Measurements from ENCODE around the gene TTC39A. TPM values are rescaled to one million over a fixed set of nuclear protein-coding genes. Genes with fewer than 3 reads are reported as not detected.

TTC39A gene
- total RNA-seq, 4 donors from 2014 or later = 0.26 to 2.5 (median 1.3) TPM

DNA sequence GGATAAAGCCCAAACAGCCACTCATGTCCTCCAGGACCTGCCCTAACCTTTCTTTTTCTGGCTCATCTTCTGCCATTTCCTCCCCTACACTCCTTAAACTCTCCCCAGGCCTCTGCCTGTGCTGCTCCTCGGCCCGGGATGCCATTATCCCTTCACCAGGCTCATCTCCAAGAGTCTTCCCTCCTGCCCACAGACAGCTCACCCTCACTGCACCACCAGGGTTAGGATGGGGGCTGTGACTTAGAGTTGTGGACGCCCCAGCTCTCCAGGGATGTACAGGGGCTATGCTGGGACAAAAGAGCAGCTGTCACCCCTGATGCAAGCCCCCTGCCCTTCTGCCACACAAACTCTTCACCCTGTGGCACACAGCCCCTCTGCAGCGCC is 32.0 kb downstream of the TTC39A start:
- H3K27me3 ChIP-seq = no peaks in the 10 kb centered on the region
- H3K27ac ChIP-seq = no peak overlapping the region
- DNase-seq = no peak
- no peak for TF ChIP-seq POLR2A (IDR thresholded peaks at IDR 0.05)
- TF ChIP-seq, protein P1, sequence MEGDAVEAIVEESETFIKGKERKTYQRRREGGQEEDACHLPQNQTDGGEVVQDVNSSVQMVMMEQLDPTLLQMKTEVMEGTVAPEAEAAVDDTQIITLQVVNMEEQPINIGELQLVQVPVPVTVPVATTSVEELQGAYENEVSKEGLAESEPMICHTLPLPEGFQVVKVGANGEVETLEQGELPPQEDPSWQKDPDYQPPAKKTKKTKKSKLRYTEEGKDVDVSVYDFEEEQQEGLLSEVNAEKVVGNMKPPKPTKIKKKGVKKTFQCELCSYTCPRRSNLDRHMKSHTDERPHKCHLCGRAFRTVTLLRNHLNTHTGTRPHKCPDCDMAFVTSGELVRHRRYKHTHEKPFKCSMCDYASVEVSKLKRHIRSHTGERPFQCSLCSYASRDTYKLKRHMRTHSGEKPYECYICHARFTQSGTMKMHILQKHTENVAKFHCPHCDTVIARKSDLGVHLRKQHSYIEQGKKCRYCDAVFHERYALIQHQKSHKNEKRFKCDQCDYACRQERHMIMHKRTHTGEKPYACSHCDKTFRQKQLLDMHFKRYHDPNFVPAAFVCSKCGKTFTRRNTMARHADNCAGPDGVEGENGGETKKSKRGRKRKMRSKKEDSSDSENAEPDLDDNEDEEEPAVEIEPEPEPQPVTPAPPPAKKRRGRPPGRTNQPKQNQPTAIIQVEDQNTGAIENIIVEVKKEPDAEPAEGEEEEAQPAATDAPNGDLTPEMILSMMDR (IDR thresholded peaks at IDR 0.05) = no peak
- H3K4me3 ChIP-seq = no peak overlapping the region
- no peaks in the 10 kb centered on the region for H3K9me3 ChIP-seq
- no peaks in the 10 kb centered on the region for H3K4me1 ChIP-seq
- H3K36me3 ChIP-seq = no peaks in the 10 kb centered on the region
- intact Hi-C loops (cut with DNase I; ENCODE audit: low total_unique reads) = no loop called here

DNA sequence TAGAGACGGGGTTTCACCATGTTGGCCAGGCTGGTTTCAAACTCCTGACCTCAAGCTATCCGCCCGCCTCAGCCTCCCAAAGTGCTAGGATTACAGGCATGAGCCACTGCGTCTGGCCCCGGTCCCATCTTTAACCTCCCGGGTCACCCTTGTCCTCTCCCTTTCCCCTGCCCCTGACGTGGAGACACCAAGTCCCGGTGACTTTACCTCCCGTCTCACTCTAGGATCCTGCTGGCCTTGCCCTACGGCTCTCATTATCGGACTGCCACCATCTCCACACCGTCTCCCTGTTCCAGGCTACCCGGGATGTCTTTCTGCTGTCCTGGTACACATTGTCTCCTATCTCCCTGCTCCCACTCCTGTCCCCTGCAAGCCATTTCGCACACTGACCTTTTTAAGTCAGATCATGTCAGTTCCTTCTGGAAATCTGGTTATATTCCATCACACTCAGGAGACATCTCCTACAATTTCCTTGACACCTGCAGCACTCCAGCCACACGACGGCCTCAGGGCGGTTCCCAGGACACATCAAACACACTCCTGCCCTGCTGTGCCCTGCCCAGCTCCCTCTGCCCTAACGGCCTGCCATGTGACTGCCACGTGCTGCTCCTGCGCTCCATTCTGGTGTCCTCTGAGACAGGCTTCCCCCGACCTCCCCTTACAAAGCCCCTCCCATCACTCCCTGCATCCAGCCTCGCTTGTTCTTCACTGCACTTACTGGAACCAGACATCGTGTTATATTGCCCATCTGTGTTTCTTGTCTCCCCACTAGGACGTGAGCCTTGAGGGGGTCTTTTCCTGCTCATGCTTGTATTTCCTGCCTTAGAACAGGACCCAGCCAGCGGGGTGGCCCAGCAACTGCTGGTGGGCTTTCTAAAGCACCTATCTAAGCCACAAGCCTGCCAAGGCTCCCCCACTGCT is 32.7 kb downstream of the TTC39A start:
- intact Hi-C loops (cut with DNase I; ENCODE audit: low total_unique reads) = no loop called here
- DNase-seq = no peak
- no peaks in the 10 kb centered on the region for H3K4me1 ChIP-seq
- peak overlapping the region; percentile 27 to 35 for H3K4me3 ChIP-seq
- no peak overlapping the region for H3K27ac ChIP-seq
- no peaks in the 10 kb centered on the region for H3K9me3 ChIP-seq
- H3K36me3 ChIP-seq = no peaks in the 10 kb centered on the region
- no peak for TF ChIP-seq POLR2A (IDR thresholded peaks at IDR 0.05)
- TF ChIP-seq, protein P1 (IDR thresholded peaks at IDR 0.05) = no peak
- H3K27me3 ChIP-seq = no peaks in the 10 kb centered on the region

DNA sequence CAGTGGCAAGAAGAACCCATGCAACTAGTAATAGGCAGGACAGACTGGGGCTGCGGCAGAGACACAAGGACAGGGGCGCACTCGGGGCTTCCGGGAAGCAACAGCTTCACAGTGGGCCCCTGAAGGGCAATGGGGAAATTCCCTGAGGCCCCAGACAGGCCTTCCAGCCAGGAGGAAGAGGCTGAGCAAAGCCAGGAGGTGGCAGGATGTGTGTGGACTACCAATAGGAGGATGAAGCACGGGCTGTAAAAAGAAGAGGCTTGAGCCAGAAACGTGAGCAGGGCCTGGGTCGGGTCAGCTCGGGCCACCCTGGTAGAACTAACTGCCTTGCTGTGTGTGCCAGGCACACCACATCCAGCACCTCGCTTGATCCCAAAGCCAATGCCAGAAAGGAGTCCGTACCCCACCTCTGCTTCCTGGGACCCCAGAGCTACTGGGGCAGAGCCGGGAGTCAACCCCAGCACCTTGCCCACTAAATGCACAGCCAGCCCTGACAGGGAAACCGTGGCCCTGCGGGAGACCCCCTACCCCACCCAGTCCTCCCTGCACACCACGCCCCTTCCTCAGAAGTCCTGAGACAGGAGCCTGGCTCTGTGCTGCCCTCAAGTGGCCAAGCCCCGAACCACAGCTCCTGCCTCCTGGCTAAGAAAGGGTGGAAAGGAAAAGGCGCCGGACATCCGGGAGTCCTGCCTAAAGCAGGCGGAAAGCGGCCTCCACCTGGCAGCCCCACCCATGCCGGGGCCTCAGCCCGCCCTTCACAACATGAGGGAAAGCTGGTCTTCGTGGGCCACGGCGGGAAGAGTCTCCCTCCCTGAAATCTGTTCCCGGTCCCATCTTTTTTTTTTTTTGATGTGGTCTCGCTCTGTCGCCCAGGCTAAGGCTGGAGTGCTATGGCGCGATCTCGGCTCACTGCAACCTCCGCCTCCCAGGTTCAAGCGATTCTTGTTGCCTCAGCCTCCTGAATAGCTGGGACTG is 33.7 kb downstream of the TTC39A start:
- intact Hi-C loops (cut with DNase I; ENCODE audit: low total_unique reads) = no loop called here
- H3K9me3 ChIP-seq = no peaks in the 10 kb centered on the region
- H3K4me1 ChIP-seq = no peaks in the 10 kb centered on the region
- H3K36me3 ChIP-seq = no peaks in the 10 kb centered on the region
- peak; percentile 73 to 83 for DNase-seq
- H3K27me3 ChIP-seq = no peaks in the 10 kb centered on the region
- H3K27ac ChIP-seq = no peak overlapping the region
- H3K4me3 ChIP-seq = peak overlapping the region; percentile 27 to 35
- no peak for TF ChIP-seq POLR2A (IDR thresholded peaks at IDR 0.05)
- TF ChIP-seq, protein P1 (IDR thresholded peaks at IDR 0.05) = peak; percentile 84 to 93 (median 86)

DNA sequence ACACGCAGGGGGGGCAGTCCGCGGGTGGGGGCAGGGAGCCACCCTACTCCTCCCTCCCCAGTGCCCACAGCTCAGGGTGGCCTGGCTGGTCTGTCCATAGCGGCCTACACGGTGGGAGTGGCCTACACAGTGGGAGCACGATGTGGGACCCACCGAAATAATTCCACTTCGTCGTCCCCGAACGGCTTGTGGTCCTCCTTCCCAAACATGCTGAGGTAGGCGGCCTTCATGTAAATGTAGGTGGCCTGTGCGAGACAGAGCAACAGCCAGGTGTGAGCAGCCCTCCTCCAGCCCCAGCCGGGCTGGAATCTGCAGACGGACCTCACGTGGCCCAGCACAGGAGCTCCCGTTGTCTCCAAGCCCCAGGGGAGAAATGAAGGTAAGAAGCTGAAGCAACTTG is 34.4 kb downstream of the TTC39A start:
- Histone ChIP-seq H3K9me3 (no peaks in the 10 kb centered on the region), H3K4me3 (no peak overlapping the region), H3K27me3 (no peaks in the 10 kb centered on the region), H3K4me1 (no peaks in the 10 kb centered on the region), H3K36me3 (no peaks in the 10 kb centered on the region), H3K27ac (no peak overlapping the region)
- DNase-seq = no peak
- TF ChIP-seq POLR2A (IDR thresholded peaks at IDR 0.05) = no peak
- TF ChIP-seq, protein P1 (IDR thresholded peaks at IDR 0.05) = no peak
- intact Hi-C loops (cut with DNase I; ENCODE audit: low total_unique reads) = no loop called here

Measured in uterus (tissue), 4 donors.